Measurements from ENCODE around the gene KLF1.
A peak's percentile ranks its signal among the peaks of the same experiment; 100 is the strongest.

KLF1 gene

GRCh38 chr19:12932392-12933286 lies 45.6 kb upstream of the KLF1 start:
- Histone ChIP-seq H3K36me3 (ENCODE audit: control insufficient read depth in 1 of 2, insufficient read depth in 2 of 2, low read depth in 1 of 2, low read length in 2 of 2) (peaks cover 28 to 29% of the 10 kb centered on the region in 2 experiments), H2BK5ac (ENCODE audit: low read depth, low read length, poor library complexity, severe bottlenecking) (no peak overlapping the region), H3K14ac (ENCODE audit: low read length in 2 of 2) (peak overlapping the region in 1 of 2 experiments; percentile 99), H3K79me1 (replicated peaks; ENCODE audit: low read length, poor library complexity, severe bottlenecking) (peaks cover 23% of the 10 kb centered on the region), H2AK5ac (ENCODE audit: low read length, severe bottlenecking) (no peak overlapping the region), H3K9me3 (ENCODE audit: control insufficient read depth, low read length) (no peaks in the 10 kb centered on the region), H3K18ac (ENCODE audit: low read depth in 1 of 2, low read length in 2 of 2) (peak overlapping the region; percentile 99), H3K23ac (ENCODE audit: low read length in 2 of 2) (peak overlapping the region in 1 of 2 experiments; percentile 66), H3K4ac (ENCODE audit: low read depth in 1 of 2, low read length in 2 of 2) (peak overlapping the region in 1 of 2 experiments; percentile 82), H3K9ac (ENCODE audit: low read length) (peak overlapping the region; percentile 97), H4K8ac (ENCODE audit: low read length) (peak overlapping the region; percentile 35), H2BK15ac (ENCODE audit: low read depth, poor library complexity, severe bottlenecking) (no peak overlapping the region), H2BK120ac (ENCODE audit: low read depth, low read length) (no peak overlapping the region), H2AFZ (ENCODE audit: low read depth, low read length) (peak overlapping the region; percentile 51), H3K4me3 (ENCODE audit: insufficient read depth in 1 of 2, low read depth in 1 of 2, low read length in 2 of 2) (peak overlapping the region; percentile 99), H3K4me2 (ENCODE audit: low read length, poor library complexity, severe bottlenecking) (peak overlapping the region; percentile 78), H4K91ac (ENCODE audit: low read length) (no peak overlapping the region), H3K4me1 (ENCODE audit: control insufficient read depth, insufficient read depth, low read depth, low read length) (peaks cover 17% of the 10 kb centered on the region), H3K27me3 (ENCODE audit: control insufficient read depth in 1 of 2, insufficient read depth in 1 of 2, low read length in 2 of 2) (no peaks in the 10 kb centered on the region), H3K27ac (ENCODE audit: low read length, poor library complexity, severe bottlenecking) (peak overlapping the region; percentile 27), H2BK12ac (ENCODE audit: low read length in 2 of 2) (no peak overlapping the region)
- DNase-seq = no peak
- 43% methylated on average over 16 of the region's 16 CpGs for WGBS

- no peak overlapping the region for H3K4ac ChIP-seq (ENCODE audit: low read depth in 1 of 2, low read length in 2 of 2)
- no peak overlapping the region for H4K8ac ChIP-seq (ENCODE audit: low read length)
- H2BK5ac ChIP-seq (ENCODE audit: low read depth, low read length, poor library complexity, severe bottlenecking) = no peak overlapping the region
- no peak overlapping the region for H2AK5ac ChIP-seq (ENCODE audit: low read length, severe bottlenecking)
- no peak for DNase-seq
- peaks cover 27% of the 10 kb centered on the region for H3K79me1 ChIP-seq (replicated peaks; ENCODE audit: low read length, poor library complexity, severe bottlenecking)
- H3K9ac ChIP-seq (ENCODE audit: low read length) = no peak overlapping the region
- no peaks in the 10 kb centered on the region for H3K27me3 ChIP-seq (ENCODE audit: control insufficient read depth in 1 of 2, insufficient read depth in 1 of 2, low read length in 2 of 2)
- H3K14ac ChIP-seq (ENCODE audit: low read length in 2 of 2) = no peak overlapping the region
- H2BK12ac ChIP-seq (ENCODE audit: low read length in 2 of 2) = no peak overlapping the region
- peaks cover 42 to 51% of the 10 kb centered on the region in 2 experiments for H3K36me3 ChIP-seq (ENCODE audit: control insufficient read depth in 1 of 2, insufficient read depth in 2 of 2, low read depth in 1 of 2, low read length in 2 of 2)
- no peak overlapping the region for H2BK15ac ChIP-seq (ENCODE audit: low read depth, poor library complexity, severe bottlenecking)
- no peak overlapping the region for H3K4me2 ChIP-seq (ENCODE audit: low read length, poor library complexity, severe bottlenecking)
- H2BK120ac ChIP-seq (ENCODE audit: low read depth, low read length) = no peak overlapping the region
- WGBS = 97% methylated on average over 14 of the region's 19 CpGs
- no peak overlapping the region for H4K91ac ChIP-seq (ENCODE audit: low read length)
- no peaks in the 10 kb centered on the region for H3K9me3 ChIP-seq (ENCODE audit: control insufficient read depth, low read length)
- peaks cover 12% of the 10 kb centered on the region for H3K4me1 ChIP-seq (ENCODE audit: control insufficient read depth, insufficient read depth, low read depth, low read length)
- no peak overlapping the region for H3K18ac ChIP-seq (ENCODE audit: low read depth in 1 of 2, low read length in 2 of 2)
- no peak overlapping the region for H3K27ac ChIP-seq (ENCODE audit: low read length, poor library complexity, severe bottlenecking)
- H2AFZ ChIP-seq (ENCODE audit: low read depth, low read length) = no peak overlapping the region
- H3K4me3 ChIP-seq (ENCODE audit: insufficient read depth in 1 of 2, low read depth in 1 of 2, low read length in 2 of 2) = no peak overlapping the region
- H3K23ac ChIP-seq (ENCODE audit: low read length in 2 of 2) = no peak overlapping the region
Observed at GRCh38 chr19:12930002-12930645, 43.1 kb upstream of the KLF1 start.

- no peak overlapping the region for H3K9ac ChIP-seq (ENCODE audit: low read length)
- no peak for DNase-seq
- WGBS = 99% methylated on average over 29 of the region's 29 CpGs
- H4K91ac ChIP-seq (ENCODE audit: low read length) = no peak overlapping the region
- no peak overlapping the region for H2AFZ ChIP-seq (ENCODE audit: low read depth, low read length)
- no peak overlapping the region for H2BK5ac ChIP-seq (ENCODE audit: low read depth, low read length, poor library complexity, severe bottlenecking)
- H3K18ac ChIP-seq (ENCODE audit: low read depth in 1 of 2, low read length in 2 of 2) = no peak overlapping the region
- no peak overlapping the region for H3K4ac ChIP-seq (ENCODE audit: low read depth in 1 of 2, low read length in 2 of 2)
- no peak overlapping the region for H3K14ac ChIP-seq (ENCODE audit: low read length in 2 of 2)
- H2BK15ac ChIP-seq (ENCODE audit: low read depth, poor library complexity, severe bottlenecking) = no peak overlapping the region
- H2BK120ac ChIP-seq (ENCODE audit: low read depth, low read length) = no peak overlapping the region
- no peak overlapping the region for H3K27ac ChIP-seq (ENCODE audit: low read length, poor library complexity, severe bottlenecking)
- H2AK5ac ChIP-seq (ENCODE audit: low read length, severe bottlenecking) = no peak overlapping the region
- H3K27me3 ChIP-seq (ENCODE audit: control insufficient read depth in 1 of 2, insufficient read depth in 1 of 2, low read length in 2 of 2) = no peaks in the 10 kb centered on the region
- no peak overlapping the region for H2BK12ac ChIP-seq (ENCODE audit: low read length in 2 of 2)
- no peaks in the 10 kb centered on the region for H3K4me1 ChIP-seq (ENCODE audit: control insufficient read depth, insufficient read depth, low read depth, low read length)
- no peaks in the 10 kb centered on the region for H3K9me3 ChIP-seq (ENCODE audit: control insufficient read depth, low read length)
- H3K23ac ChIP-seq (ENCODE audit: low read length in 2 of 2) = no peak overlapping the region
- H3K4me2 ChIP-seq (ENCODE audit: low read length, poor library complexity, severe bottlenecking) = no peak overlapping the region
- peaks cover 23% of the 10 kb centered on the region for H3K79me1 ChIP-seq (replicated peaks; ENCODE audit: low read length, poor library complexity, severe bottlenecking)
- H3K4me3 ChIP-seq (ENCODE audit: insufficient read depth in 1 of 2, low read depth in 1 of 2, low read length in 2 of 2) = no peak overlapping the region
- H4K8ac ChIP-seq (ENCODE audit: low read length) = peak overlapping the region; percentile 17
- H3K36me3 ChIP-seq (ENCODE audit: control insufficient read depth in 1 of 2, insufficient read depth in 2 of 2, low read depth in 1 of 2, low read length in 2 of 2) = peaks cover 63 to 74% of the 10 kb centered on the region in 2 experiments
Observed at GRCh38 chr19:12924621-12925310, 37.8 kb upstream of the KLF1 start.

GRCh38 chr19:12922959-12923358 lies 36.0 kb upstream of the KLF1 start:
- H3K79me1 ChIP-seq (replicated peaks; ENCODE audit: low read length, poor library complexity, severe bottlenecking) = peaks cover 11% of the 10 kb centered on the region
- no peak overlapping the region for H3K27ac ChIP-seq (ENCODE audit: low read length, poor library complexity, severe bottlenecking)
- no peak overlapping the region for H3K4me2 ChIP-seq (ENCODE audit: low read length, poor library complexity, severe bottlenecking)
- no peak overlapping the region for H2BK15ac ChIP-seq (ENCODE audit: low read depth, poor library complexity, severe bottlenecking)
- no peak overlapping the region for H3K4me3 ChIP-seq (ENCODE audit: insufficient read depth in 1 of 2, low read depth in 1 of 2, low read length in 2 of 2)
- no peaks in the 10 kb centered on the region for H3K27me3 ChIP-seq (ENCODE audit: control insufficient read depth in 1 of 2, insufficient read depth in 1 of 2, low read length in 2 of 2)
- H3K36me3 ChIP-seq (ENCODE audit: control insufficient read depth in 1 of 2, insufficient read depth in 2 of 2, low read depth in 1 of 2, low read length in 2 of 2) = peaks cover 46 to 59% of the 10 kb centered on the region in 2 experiments
- no peak overlapping the region for H2BK12ac ChIP-seq (ENCODE audit: low read length in 2 of 2)
- no peak overlapping the region for H3K9ac ChIP-seq (ENCODE audit: low read length)
- H3K4me1 ChIP-seq (ENCODE audit: control insufficient read depth, insufficient read depth, low read depth, low read length) = peaks cover 3% of the 10 kb centered on the region
- H2AFZ ChIP-seq (ENCODE audit: low read depth, low read length) = no peak overlapping the region
- H2AK5ac ChIP-seq (ENCODE audit: low read length, severe bottlenecking) = no peak overlapping the region
- H3K9me3 ChIP-seq (ENCODE audit: control insufficient read depth, low read length) = no peaks in the 10 kb centered on the region
- over 99% methylated on average over 4 of the region's 4 CpGs for WGBS
- no peak overlapping the region for H2BK120ac ChIP-seq (ENCODE audit: low read depth, low read length)
- no peak overlapping the region for H3K18ac ChIP-seq (ENCODE audit: low read depth in 1 of 2, low read length in 2 of 2)
- no peak overlapping the region for H4K8ac ChIP-seq (ENCODE audit: low read length)
- no peak overlapping the region for H4K91ac ChIP-seq (ENCODE audit: low read length)
- H3K14ac ChIP-seq (ENCODE audit: low read length in 2 of 2) = no peak overlapping the region
- no peak overlapping the region for H2BK5ac ChIP-seq (ENCODE audit: low read depth, low read length, poor library complexity, severe bottlenecking)
- no peak for DNase-seq
- H3K4ac ChIP-seq (ENCODE audit: low read depth in 1 of 2, low read length in 2 of 2) = no peak overlapping the region
- H3K23ac ChIP-seq (ENCODE audit: low read length in 2 of 2) = no peak overlapping the region
